ENCODE measurements around the gene HIVEP2.

GRCh38 chr6:142781129-142781528, 163.8 kb downstream of the HIVEP2 start:
- TF ChIP-seq CTCF (IDR thresholded peaks at IDR 0.05; ENCODE audit: extremely low read depth in 1 of 2, insufficient read depth in 1 of 2, low read depth in 1 of 2, low read length in 2 of 2) (no peak), POLR2A (IDR thresholded peaks at IDR 0.05; ENCODE audit: low read depth, low read length) (no peak)
